Activated CD4-positive, alpha-beta T cell treated with anti-CD3 and anti-CD28 coated beads for 48 hours (primary cell): ENCODE results near the gene XYLT2.
A peak's percentile ranks its signal among the peaks of the same experiment; 100 is the strongest.

ENCODE experiments used
- DNase-seq: peaks from one replicate; pipeline ENCODE4 v3.0.0-alpha.2; 2020

The XYLT2 gene

DNA sequence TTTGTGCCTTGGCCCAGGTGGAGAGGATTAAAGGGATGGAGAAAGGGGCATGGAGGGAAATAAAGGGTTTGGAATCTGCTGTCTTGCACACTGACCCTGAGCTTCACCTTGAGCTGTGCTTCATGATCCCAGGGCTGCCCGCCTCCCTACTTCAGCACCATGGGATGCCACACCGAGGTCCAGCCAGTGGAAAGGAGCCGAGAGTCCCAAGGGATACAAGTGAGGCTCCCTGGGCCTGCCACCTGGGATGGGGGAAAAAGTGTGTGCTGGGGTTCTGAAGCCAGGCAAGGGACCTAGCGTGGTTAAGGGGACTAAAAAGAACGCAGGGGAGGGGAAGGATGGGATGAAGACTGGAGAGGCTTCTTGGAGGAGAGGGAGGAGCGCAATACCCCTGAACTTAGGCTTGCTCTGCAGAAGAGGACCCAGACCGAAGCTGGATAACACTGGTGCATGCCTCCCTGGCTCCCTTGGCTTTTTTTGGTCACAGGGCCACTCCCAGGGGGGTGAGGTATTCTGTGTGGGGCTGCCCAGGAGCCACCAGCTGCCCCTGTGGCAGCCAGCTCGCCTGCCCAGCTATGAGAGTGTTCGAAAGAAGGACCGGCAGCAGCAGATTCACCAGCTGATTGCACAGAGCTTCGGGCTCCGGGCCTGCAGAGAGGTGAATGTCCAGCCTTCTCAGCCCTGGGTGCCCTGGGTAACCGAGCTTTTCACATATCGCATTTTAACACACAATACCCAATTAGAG is 19.9 kb downstream of the XYLT2 start:
- DNase-seq: no peak

DNA sequence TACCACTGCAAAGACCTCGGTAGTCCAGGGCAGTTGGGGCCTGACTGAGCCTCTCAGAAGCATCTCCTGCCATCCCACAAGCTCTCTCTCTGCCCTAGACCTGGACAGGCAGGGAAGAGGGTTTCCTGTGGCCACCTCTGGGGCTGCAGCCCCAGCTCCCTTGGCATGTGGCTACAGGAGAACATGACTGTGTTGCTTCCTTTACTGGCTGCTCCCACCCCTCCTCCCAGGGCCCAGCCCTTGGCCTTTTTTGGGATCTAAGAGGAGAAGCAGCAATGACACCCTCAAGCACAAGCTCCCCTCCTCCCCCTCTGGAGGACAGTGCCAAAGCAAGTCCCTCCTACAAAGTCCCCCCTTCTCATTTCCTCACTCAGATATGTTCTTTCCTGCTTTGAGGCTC is 21.5 kb downstream of the XYLT2 start:
- no peak for DNase-seq

DNA sequence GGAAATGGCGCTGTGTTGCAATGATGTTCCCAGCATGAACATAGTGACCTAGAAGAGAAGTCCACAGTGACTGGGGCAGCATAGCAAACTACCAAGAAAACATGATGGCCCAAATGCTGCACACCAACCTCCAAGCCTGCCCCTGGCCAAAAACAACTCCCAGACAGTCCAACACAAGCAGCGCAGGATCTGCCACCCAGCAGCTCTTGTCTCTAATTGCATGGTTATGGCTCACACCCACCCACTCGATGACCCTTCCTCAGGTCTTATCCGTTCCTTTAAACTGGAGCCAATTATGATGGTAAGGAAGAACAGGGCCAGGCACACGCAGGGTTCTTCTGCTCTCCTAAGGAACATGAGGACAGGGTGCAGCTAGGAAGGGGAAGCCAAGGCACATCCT is 24.1 kb downstream of the XYLT2 start:
- no peak for DNase-seq

DNA sequence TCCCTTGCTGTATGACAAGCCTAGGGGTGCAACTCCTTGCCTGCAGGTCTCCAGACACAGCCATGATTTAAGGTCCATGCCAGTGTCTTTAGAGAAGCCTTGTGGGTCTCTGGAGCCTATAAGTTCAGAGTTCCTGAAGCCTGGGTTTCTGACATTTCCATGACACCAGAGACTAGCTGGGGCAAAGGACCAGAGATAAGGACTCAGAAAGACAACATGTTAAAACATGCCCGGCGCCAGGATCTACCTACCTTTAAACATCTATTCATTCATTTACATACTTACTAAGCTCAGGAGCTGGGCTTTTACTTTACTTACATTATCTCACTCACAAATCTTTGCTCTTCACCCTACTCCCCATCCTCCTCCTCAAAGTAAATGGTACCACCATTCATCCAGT is 25.6 kb downstream of the XYLT2 start:
- DNase-seq: no peak

DNA sequence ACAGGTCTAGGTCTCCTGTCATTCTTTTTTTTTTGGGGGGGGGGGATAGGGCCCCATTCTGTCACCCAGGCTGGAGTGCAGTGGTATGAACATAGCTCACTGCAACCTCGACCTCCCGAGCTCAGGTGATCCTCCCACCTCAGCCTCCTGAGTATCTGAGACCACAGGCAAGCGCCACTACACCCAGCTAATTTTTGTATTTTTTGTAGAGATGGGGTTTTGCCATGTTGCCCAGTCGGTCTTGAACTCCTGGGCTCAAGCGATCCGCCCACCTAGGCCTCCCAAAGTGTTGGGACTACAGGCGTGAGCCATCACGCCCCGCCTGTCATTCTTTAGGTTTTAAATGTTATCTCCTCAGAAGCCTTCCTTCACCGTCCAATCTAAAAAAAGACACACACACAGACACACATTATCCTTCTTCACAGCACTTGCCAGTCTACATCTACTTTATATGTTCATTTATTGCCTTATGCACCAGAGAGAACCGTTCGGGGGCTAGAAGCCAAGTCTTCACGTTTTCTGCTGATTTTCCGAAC is 26.4 kb downstream of the XYLT2 start:
- DNase-seq: no peak

DNA sequence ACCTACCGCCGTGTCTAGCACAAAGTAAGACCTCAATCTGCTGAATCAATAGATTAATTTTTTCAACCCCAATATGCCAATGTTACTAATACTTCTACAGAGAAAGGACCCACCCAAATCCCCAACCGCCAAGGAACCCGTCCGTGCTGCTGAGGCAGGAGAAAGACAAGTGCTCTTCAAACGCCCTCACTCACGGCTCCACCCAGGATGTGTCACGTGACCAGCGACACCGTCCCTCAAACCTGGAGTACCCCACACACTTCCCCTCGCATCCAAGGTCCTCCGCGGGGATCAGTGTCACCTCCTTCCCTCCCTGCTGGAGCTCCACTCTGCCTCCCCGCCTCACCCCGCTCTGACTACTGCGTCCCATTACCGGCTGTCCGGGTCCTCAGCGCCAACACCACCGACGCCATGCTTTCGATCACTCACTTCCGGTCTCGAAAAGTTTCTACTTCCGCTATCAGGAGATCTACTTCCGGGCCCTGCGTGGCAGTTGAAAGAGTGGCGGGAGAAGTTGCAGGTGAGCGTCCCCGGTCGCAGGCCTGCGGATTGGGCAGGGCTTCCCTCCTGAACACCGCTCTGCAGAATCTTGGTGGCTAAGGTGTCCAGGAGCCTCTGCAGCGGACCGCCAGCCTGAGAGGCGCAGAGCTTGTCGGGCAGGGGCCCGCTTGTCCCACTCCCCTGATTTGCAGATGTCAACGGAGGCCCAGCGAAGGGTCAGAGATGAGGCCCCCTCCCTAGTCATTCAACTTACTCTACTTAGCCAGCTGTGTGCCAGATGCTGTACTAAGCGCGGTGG is 27.0 kb downstream of the XYLT2 start, which contains the start of the genes EME1 and MRPL27:
TSS of gene EME1 (plus strand) at position 472 of the 799 bp plus-strand sequence. CDS start 1,980 bp downstream, outside the sequence.
TSS of gene MRPL27 (minus strand) at position 427 of the 799 bp plus-strand sequence. CDS start at position 413, 14 bp downstream.
- DNase-seq: peak; percentile 88

DNA sequence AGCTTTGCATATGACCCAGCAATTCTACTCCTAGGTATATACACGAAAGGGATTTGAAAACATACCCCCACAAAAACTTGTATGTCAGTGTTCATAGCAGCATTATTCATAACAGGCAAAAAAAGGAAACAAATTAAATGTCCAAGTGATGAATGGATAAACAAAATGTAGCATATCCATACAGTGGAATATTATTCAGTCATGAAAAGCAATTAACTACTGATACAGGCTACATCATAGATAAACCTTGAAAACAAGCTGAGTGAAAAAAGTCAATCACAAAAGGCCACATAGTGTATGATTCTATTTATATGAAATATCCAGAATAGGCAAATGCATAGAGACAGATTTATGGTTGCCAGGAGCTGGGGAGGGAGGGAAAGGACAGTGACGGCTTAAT is 27.8 kb downstream of the XYLT2 start:
- DNase-seq: no peak

DNA sequence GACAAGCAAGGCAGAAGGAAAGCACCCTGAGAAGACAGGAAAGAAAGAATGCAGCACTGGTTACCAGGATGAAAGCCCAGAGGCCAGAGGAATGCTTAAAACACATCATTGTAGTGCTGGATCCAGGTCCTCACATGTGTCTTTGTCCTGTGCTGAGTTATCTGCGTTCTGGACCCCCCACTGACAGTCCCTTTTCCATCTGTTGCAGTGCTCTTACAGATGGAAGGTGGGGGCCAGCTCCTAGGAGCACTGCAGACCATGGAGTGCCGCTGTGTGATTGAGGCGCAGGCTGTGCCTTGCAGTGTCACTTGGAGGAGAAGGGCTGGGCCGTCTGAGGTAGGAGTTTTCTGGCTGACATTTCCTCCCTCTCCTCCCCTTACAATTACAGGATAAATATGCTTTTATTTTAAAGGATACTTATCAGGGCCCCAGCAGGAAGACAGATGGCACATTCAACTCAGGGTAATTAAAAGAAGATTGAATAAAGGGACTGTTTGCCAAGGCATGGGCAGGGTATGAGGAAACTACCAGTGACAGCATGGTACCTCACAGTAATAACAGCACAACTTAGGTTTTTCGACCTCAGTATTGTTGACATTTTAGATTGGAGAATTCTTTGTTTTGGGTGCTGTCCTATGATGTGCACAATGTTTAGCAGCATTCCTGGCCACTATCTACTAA is 30.1 kb downstream of the XYLT2 start:
- DNase-seq: no peak

DNA sequence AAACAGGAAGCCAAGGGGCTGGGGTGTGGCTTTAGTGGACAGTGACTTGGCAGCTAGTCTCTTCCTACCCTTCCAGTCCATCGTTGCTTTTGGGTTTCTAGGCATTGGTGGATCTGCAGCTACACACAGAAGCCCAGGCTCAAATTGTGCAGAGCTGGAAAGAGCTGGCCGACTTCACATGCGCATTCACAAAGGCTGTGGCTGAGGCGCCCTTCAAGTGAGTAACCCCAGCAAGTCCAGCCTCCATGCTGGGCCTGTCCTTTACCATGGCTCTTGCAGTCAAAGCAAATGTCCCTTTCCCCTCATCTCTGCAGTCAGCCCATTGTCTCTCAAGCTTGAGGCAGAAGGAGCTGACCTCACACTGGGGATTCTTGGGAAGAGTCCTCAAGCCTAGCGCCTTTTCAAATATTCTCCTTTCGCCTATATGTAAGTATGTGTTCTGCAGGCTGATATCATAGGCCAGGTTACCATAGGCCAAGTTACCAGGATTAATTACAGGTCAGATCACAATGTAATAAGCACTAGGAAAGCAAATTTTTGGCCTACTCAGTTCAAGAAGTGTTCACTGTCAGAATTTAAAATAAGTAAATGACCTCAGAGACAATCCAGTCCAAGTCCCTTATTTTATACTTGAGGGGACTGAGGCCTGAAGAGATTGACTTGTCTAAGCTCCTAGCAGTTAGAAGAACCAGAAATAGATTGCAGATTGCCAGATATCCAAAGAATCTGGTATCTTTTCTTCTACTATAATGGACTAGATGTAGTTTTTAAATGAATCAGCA is 33.6 kb downstream of the XYLT2 start:
- DNase-seq: no peak

DNA sequence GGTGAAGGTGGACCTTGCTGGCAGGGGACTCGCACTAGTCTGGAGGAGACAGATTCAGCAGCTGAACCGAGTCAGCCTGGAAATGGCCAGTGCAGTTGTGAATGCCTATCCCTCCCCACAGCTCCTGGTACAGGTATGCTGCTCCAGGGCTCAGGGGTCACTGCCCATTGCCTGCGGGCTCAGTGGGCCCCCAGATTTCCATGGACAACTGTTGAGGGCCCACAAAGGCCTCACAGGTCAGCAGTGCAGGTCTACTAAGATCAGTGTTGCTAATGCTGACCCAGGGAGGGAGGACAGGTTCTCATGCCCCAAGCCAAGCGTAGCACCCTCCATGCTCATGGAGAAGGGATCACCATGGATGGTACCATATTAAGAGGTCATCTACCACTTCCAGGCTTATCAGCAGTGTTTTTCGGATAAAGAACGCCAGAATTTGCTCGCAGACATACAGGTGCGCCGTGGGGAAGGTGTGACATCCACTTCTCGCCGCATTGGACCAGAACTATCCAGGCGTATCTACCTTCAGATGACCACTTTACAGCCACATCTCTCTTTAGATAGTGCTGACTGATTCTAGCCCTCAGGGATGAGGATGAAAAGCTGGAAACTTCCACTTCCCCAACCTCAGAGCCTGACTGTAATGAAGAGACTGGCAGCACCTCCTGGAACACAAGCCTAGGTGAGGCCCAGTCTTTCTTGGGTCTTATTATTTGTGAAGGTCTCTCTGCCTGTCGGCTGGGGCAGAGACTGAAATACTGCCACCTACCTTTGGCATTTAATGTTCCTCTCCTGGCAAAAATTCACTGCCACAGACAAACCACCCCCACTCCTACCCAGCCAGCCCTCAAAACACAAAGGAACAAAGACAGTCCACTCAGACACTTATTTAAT is 34.7 kb downstream of the XYLT2 start:
- DNase-seq: no peak

DNA sequence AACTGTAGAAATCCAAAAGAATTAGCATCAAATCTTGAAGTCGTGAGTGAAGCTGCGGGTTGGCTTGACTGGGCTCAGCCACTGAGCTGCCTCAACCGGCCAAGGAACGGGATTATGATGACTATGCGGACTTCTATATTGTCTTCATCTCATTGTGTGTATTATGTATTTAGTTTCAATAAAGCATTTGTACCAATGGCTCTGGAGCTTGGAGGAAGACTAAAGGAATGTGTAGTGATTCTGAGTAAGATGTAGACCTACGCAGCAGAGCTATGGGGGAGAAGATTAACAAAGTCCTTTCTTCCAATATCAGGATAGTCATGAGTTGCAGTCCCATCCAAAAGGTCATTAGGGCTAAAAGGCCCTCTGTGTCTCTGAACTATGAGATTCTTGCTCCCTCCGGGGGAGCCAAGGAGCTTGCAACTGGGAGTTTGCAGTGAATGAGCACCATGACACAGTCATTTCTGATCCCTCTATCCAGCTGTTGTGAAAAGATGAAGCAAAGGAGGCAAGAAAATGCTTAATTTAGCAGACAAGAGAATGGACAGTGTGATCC is 35.4 kb downstream of the XYLT2 start:
- no peak for DNase-seq

DNA sequence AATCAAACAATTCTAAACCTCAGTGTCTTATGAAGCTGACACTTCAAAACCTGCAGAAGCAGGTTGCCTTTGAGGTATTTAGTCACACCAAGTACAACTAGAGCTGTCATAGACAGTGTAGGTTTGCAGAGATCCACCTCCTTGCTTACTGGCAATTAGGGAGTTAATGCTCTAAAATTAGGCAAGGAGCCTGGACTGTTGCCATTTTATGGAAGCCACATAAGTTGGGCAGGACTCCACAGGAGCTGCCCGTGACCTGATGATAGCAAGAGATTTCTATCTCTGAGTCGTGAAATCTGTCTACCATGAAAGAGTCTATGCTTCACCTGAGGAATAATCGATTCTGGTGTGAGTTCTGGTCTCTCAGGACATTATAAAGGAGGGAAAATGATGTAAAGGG is 36.0 kb downstream of the XYLT2 start:
- no peak for DNase-seq

DNA sequence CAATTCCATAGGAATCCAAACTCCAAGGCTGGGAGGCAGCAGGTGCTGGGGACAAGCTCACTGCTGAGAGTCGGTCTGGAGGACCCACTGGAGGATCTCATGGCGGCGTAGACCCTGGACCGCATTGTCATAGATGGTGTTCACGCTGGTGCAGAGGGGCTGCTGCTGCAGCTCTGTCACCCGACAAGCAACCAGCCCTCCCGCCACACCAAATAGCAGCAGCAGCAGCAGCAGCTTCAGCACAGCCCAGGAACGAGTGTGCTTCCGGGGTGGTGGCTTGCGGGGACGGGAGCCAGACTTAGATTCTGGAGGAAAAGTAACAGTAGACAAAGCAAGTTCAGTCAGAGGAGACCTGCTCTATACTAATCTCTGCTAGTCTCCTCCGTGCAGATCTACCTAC is 37.0 kb downstream of the XYLT2 start:
- no peak for DNase-seq

DNA sequence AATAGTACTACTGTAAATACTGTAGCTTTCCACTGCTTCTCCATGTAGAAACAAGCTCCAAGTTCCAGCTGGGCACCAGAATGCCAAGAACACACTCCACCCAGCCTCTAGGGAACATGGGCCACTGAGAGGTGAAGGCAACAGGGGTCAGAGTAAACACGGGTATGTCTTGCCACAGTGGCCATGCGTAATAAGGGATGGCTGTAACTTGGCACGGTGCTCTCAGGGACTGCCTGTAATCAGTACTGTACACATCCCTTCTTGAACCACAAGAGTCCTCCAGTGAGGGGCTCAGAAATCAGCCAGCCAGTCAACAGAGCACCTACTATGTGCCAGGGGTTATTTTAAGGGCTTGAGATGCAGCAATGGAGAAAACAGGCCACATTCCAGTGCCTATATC is 40.6 kb downstream of the XYLT2 start:
- no peak for DNase-seq

DNA sequence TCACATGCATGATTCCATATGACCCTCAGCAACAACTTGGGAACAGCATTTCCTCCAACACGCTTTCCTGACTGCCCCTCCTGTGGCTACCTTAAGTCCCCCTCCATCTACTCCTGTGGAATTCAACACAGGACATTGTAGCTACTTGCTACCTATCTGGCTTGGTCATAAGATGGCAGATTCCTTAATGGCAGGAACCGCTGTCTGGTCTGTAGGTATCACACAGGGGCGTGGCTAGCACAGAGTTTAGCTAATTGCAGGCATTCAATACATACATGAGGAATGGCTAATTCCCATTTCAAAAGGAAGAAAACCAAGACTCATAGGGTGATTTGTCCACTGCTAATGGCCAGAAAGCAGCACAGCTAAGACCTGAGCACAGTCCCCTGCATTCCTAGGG is 42.8 kb downstream of the XYLT2 start:
- DNase-seq: no peak

DNA sequence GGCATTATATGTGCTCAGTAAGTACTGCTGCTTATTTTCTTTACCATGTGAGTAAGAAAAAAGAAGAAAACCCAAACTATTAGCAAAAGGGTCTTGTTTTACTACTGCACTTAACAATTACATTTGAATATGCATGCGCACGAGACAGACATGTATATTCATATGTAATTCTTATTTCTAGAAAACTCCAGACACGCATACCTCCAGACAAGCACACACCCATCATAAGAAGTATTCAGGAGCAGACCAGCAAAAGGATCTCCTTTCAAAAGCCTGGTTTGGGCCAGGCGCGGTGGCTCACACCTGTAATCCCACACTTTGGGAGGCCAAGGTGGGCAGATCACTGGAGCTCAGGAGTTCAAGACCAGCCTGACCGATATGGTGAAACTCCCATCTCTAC is 43.6 kb downstream of the XYLT2 start:
- DNase-seq: no peak

DNA sequence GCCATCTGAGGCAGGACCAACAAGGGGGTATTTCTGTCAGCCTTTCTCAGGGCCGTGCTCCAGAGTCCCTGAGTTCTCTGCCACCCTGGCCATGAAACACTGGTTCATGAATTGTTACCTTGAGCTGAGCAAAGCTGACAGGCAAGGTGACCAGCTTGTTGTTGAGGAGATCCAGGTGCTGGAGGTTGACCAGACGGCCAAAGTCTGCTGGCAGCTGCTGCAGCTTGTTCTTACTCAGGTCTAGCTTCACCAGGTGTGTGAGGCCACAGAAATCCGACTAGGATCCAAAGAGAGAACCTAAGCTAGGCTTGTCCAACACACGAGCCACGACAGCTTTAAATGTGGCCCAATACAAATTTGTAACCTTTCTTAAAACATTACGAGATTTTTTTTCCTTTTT is 46.7 kb downstream of the XYLT2 start:
- no peak for DNase-seq

DNA sequence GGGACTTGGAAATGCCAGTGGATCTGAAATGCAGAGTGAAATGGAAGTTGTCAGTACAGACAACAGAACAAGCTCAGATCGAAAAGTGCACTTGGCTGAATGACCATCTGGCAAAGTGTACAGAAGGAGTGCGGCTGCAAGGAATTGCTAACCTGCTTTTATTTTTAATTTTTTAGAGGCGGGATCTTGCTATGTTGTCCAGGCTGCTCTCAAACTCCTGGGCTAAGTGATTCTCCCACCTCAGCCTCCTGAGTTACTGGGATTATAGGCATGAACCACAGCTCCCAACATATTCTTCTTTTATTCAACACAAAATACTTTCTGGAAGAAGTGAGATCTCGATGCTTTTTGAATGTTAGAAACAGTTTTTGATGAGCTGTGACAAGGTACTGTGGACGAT is 47.8 kb downstream of the XYLT2 start:
- DNase-seq: no peak

DNA sequence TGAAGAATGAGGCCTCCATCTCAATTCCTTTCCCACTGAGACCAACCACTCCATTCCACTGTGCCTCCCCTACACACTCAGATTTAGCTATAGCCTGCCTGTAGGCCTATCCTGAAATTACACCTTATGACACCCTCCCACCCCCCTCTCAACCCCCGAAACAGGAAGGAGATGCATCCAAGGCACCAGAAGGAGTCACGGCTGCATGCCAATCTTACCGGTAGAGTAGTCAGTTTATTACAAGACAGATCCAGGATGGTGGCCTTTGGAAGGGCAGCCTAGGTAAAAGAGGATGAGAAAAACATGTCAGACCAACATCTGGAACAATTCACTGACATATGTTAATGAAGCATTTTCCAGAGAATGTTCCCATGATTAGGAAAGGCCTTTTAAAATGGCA is 48.8 kb downstream of the XYLT2 start:
- DNase-seq: no peak

DNA sequence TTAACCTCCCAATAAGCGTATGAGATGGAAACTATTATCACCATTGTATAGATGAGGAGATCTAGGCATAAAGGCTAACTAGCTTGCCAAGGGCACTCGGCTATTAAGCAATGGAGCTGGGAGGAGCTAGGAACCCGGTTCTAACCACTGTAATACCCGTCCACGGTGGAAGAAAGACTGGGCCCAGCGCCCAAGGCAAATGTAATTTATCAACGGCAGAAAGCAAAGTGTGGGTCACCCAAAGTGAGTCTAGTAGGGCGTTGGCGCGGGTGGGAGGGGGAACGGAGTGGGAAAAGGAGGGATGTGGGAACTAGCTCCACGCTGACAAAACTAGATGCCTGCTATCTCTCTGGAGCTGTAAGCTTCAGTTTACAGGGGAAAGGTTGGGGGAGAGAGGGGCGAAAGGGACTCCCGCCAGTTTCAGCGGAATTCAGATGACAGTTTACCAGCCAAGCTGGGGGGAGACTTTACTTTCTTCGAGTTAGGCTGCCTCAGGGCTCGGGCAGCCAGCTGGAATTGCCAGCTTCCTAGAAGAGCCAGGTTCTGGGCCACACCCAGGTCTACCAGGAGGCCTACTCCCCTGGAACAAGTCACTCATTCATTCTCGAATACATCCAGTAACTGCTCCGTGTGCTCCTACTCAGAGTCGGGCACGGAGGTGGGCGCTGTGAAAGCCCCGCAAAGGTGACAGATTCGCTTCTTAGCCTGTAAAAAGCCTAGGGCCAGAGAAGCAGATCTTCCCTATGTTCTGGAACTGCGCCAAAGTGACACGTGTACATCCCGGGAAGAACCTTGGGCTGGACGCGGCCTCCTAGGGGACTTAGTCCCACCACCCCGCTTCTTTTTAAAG is 50.6 kb downstream of the XYLT2 start:
- peak; percentile 31 for DNase-seq
